ENCODE results near the gene AMOTL1. TPM values are rescaled to one million over a fixed set of nuclear protein-coding genes. Genes with fewer than 3 reads are reported as not detected.

Gene AMOTL1
- total and polyA plus RNA-seq, 2 donors (not counting 3 experiments of a cell fraction or from before 2014, with no cell fraction given) = 12.5 to 37.8 TPM

GRCh38 chr11:94866936-94867795, 99.0 kb downstream of the AMOTL1 start:
- Histone ChIP-seq H3K9ac (replicated peaks; ENCODE audit: extremely low read depth, insufficient read depth, low read length) (no peak overlapping the region), H3K27ac (ENCODE audit: insufficient read depth, low read depth, low read length) (no peak overlapping the region), H2AFZ (ENCODE audit: low read depth, low read length) (no peak overlapping the region), H4K20me1 (replicated peaks; ENCODE audit: control insufficient read depth, extremely low read depth, insufficient read depth, low read length) (no peaks in the 10 kb centered on the region), H3K36me3 (ENCODE audit: control insufficient read depth in 2 of 2, extremely low read depth in 1 of 2, insufficient read depth in 2 of 2, low read length in 2 of 2) (peaks cover 15 to 36% of the 10 kb centered on the region in 2 experiments), H3K27me3 (ENCODE audit: control insufficient read depth in 2 of 2, insufficient read depth in 2 of 2, low read length in 2 of 2) (no peaks in the 10 kb centered on the region), H3K4me2 (ENCODE audit: insufficient read depth, low read length) (no peak overlapping the region), H3K4me3 (replicated peaks in 1 of 3; ENCODE audit: insufficient read depth in 1 of 3, low read depth in 1 of 3, low read length in 3 of 3) (no peak overlapping the region), H3K9me1 (replicated peaks; ENCODE audit: control insufficient read depth, extremely low read depth, insufficient read depth, low read length) (no peaks in the 10 kb centered on the region), H3K79me2 (ENCODE audit: control insufficient read depth, insufficient read depth, low read length) (no peaks in the 10 kb centered on the region), H3K4me1 (ENCODE audit: control insufficient read depth, extremely low read depth, insufficient read depth, low read length) (no peaks in the 10 kb centered on the region), H3K9me3 (replicated peaks; ENCODE audit: control insufficient read depth, insufficient read depth, low read length) (no peaks in the 10 kb centered on the region)
- TF ChIP-seq MAX (IDR thresholded peaks at IDR 0.05; ENCODE audit: insufficient read depth, insufficient read length) (no peak), FOS (IDR thresholded peaks at IDR 0.05; ENCODE audit: borderline replicate concordance, insufficient read depth, low read length) (no peak), POLR2A (IDR thresholded peaks at IDR 0.05; ENCODE audit: low read depth, low read length) (no peak), JUN (IDR thresholded peaks at IDR 0.05; ENCODE audit: borderline replicate concordance, insufficient read depth, insufficient read length, low read depth) (no peak), MYC (IDR thresholded peaks at IDR 0.05; ENCODE audit: low read depth, low read length) (no peak), EZH2 (IDR thresholded peaks at IDR 0.05; ENCODE audit: borderline replicate concordance, low read depth, low read length, severe bottlenecking) (no peak), GATA2 (IDR thresholded peaks at IDR 0.05; ENCODE audit: insufficient read depth, insufficient read length, low read depth, low read length) (no peak), POLR2AphosphoS5 (IDR thresholded peaks at IDR 0.05; ENCODE audit: insufficient read depth, low read depth, low read length) (no peak)
- POLR2A ChIA-PET = no interaction called here
- FAIRE-seq (no peak), DNase-seq (ENCODE audit: low read depth, low spot score) (no peak)
- CTCF ChIA-PET = interaction anchor here (0.5 to 1.5 kb wide), 5 partner anchors 9 to 875 kb away, joined by 3 to 5 read pairs (median 4); no protein-coding TSS in a partner anchor
- dilution Hi-C loops (cut with MboI; ENCODE audit: extremely low pct_ligation_motif_present, low sequenced_read_pairs) (no loop called here), intact Hi-C loops (cut with micrococcal nuclease) (no loop called here)
- BruUV-seq (replicated peaks) = no TSS peak

All from endothelial cell of umbilical vein (primary cell).